MCF 10A (cell line): ENCODE results near the gene PGF. TPM values are rescaled to one million over a fixed set of nuclear protein-coding genes. Genes with fewer than 3 reads are reported as not detected.

Source experiments
- BruUV-seq: library from RNA; stranded (reverse); fragments of 400-500 nt; replicated peaks from 2 replicates; lab custom pipeline; 2021; lab: Mats Ljungman, UMichigan
- CTCF ChIA-PET: fragments of 300-600 bp; sonication (Branson Sonifier 250); formaldehyde crosslinking; extraction: SDS; loops from one replicate; lab custom pipeline; 2021; ENCODE audit warnings: antibody characterized with exemption, inconsistent platforms; lab: Yijun Ruan, JAX
- POLR2A ChIA-PET: fragments of 300-600, 350-650 bp; sonication (Branson Sonifier 250); formaldehyde crosslinking; extraction: SDS; loops from one replicate; lab custom pipeline; 2020; ENCODE audit warnings: antibody characterized with exemption, inconsistent platforms; lab: Yijun Ruan, JAX
- DNase-seq: peaks from one replicate; pipeline ENCODE4 v3.0.0-alpha.2; 2018; ENCODE audit not compliant: unreplicated experiment
- H3K27ac Mint-ChIP-seq: one replicate; pipeline ENCODE4 v1.8.0; 2022; ENCODE audit warnings: mild to moderate bottlenecking, low read depth, mixed read lengths; ENCODE audit not compliant: unreplicated experiment
- H3K27me3 Mint-ChIP-seq: one replicate; pipeline ENCODE4 v1.8.0; 2022; ENCODE audit warnings: mixed read lengths; ENCODE audit not compliant: insufficient read depth, unreplicated experiment
- H3K36me3 Mint-ChIP-seq: one replicate; pipeline ENCODE4 v1.8.0; 2022; ENCODE audit warnings: mild to moderate bottlenecking, moderate library complexity, mixed read lengths; ENCODE audit not compliant: insufficient read depth, unreplicated experiment
- H3K4me1 Mint-ChIP-seq: one replicate; pipeline ENCODE4 v1.8.0; 2022; ENCODE audit warnings: mixed read lengths; ENCODE audit not compliant: insufficient read depth, unreplicated experiment
- H3K4me3 Mint-ChIP-seq: one replicate; pipeline ENCODE4 v1.8.0; 2022; ENCODE audit warnings: mild to moderate bottlenecking, moderate library complexity, mixed read lengths; ENCODE audit not compliant: unreplicated experiment
- H3K9me3 Mint-ChIP-seq: one replicate; pipeline ENCODE4 v1.8.0; 2022; ENCODE audit warnings: mixed read lengths; ENCODE audit not compliant: unreplicated experiment
- CTCF ChIP-seq: fragments of 200-600 bp; IDR thresholded peaks from one replicate; pipeline ENCODE4 v1.8.0; 2022; ENCODE audit warnings: antibody characterized with exemption, mild to moderate bottlenecking; ENCODE audit not compliant: unreplicated experiment
- intact Hi-C: fragments of 100-400 bp; cut with micrococcal nuclease; formaldehyde crosslinking; loops from 2 replicates; pipeline ENCODE4 v1.14.1; 2022
- total RNA-seq: library from RNA; stranded (reverse); gene quantifications from 2 replicates; pipeline ENCODE4 v1.2.3, GENCODE V29; 2022

The PGF gene
- total RNA-seq, 1 experiment from 2014 or later: 2.1 TPM

GRCh38 chr14:74924061-74924460, 31.3 kb downstream of the PGF start:
- no peak for DNase-seq
- BruUV-seq: no TSS peak
- Mint-ChIP-seq H3K27me3 (peaks cover 17% of the 10 kb centered on the region), H3K27ac (no peak overlapping the region), H3K4me3 (peak overlapping the region; percentile 23), H3K36me3 (no peaks in the 10 kb centered on the region), H3K4me1 (peaks cover 5% of the 10 kb centered on the region), H3K9me3 (no peaks in the 10 kb centered on the region)
- ChIA-PET POLR2A (interaction anchor here (1.3 to 1.6 kb wide), 2 partner anchors 12 to 41 kb away, joined by 8 to 9 read pairs; partner anchors contain the start of gene DLST), CTCF (interaction anchor here (0.9 kb wide), 1 partner anchor 63 kb away, joined by 5 read pairs; no protein-coding TSS in a partner anchor)
- intact Hi-C loops: no loop called here
- no peak for TF ChIP-seq CTCF

GRCh38 chr14:74922752-74923401, 32.5 kb downstream of the PGF start, which contains the start of gene RPS6KL1:
Gene RPS6KL1 (minus strand): TSS chr14:74923260. CDS start chr14:74921541, 1,719 bp downstream.
- ChIA-PET POLR2A (interaction anchor here (0.6 to 1.6 kb wide), 4 partner anchors 13 to 133 kb away, joined by 3 to 9 read pairs (median 6); partner anchors contain the start of gene DLST), CTCF (interaction anchor here (0.6 to 1.4 kb wide), 8 partner anchors 9 to 586 kb away, joined by 3 to 8 read pairs (median 4); no protein-coding TSS in a partner anchor)
- peak within 1 kb of the TSS; percentile 61 for H3K4me3 Mint-ChIP-seq
- no TSS peak for BruUV-seq
- no peaks in the 10 kb centered on the region for H3K9me3 Mint-ChIP-seq
- TF ChIP-seq CTCF: no peak
- H3K36me3 Mint-ChIP-seq: no peaks in the 10 kb centered on the region
- intact Hi-C loops: no loop called here
- peaks cover 17% of the 10 kb centered on the region for H3K27me3 Mint-ChIP-seq
- no peak within 1 kb of the TSS for H3K27ac Mint-ChIP-seq
- peaks cover 5% of the 10 kb centered on the region for H3K4me1 Mint-ChIP-seq
- DNase-seq: peak; percentile 78

GRCh38 chr14:74921987-74922751, 33.2 kb downstream of the PGF start:
- Mint-ChIP-seq H3K9me3 (no peaks in the 10 kb centered on the region), H3K36me3 (no peaks in the 10 kb centered on the region), H3K4me3 (peak overlapping the region; percentile 61), H3K27ac (no peak overlapping the region), H3K4me1 (peaks cover 5% of the 10 kb centered on the region), H3K27me3 (peaks cover 12% of the 10 kb centered on the region)
- no peak for TF ChIP-seq CTCF
- intact Hi-C loops: no loop called here
- POLR2A ChIA-PET: interaction anchor here (0.5 to 1.1 kb wide), 2 partner anchors 32 to 1036 kb away, joined by 3 to 4 read pairs; partner anchors contain the start of gene ZNF410
- BruUV-seq: TSS peak; percentile 43
- CTCF ChIA-PET: interaction anchor here (0.6 to 2.8 kb wide), 9 partner anchors 9 to 585 kb away, joined by 3 to 9 read pairs (median 3); no protein-coding TSS in a partner anchor
- no peak for DNase-seq
